Hepatocyte (in vitro differentiated cells): ENCODE results near the gene KCNJ5. TPM values are rescaled to one million over a fixed set of nuclear protein-coding genes. Genes with fewer than 3 reads are reported as not detected.

Source experiments
- DNase-seq: peaks from one replicate; pipeline ENCODE4 v3.0.0-alpha.2; 2016; ENCODE audit warnings: low spot score
- H2AFZ ChIP-seq: fragments of 200-600 bp; sonication (generic); 2 replicates; pipeline ENCODE4 v1.6.0; 2016; ENCODE audit warnings: antibody characterized with exemption, mild to moderate bottlenecking
- H3K27ac ChIP-seq: fragments of 200-600 bp; sonication (generic); 2 replicates; pipeline ENCODE4 v1.5.1; 2016; ENCODE audit warnings: mild to moderate bottlenecking
- H3K27me3 ChIP-seq: fragments of 200-600 bp; sonication (generic); 2 replicates; pipeline ENCODE4 v1.6.1; 2016
- H3K36me3 ChIP-seq: fragments of 200-600 bp; sonication (generic); replicated peaks from 2 replicates; pipeline ENCODE4 v1.5.1; 2016; ENCODE audit warnings: low read depth; ENCODE audit not compliant: insufficient read depth
- H3K4me1 ChIP-seq: fragments of 200-600 bp; sonication (generic); 2 replicates; pipeline ENCODE4 v1.5.1; 2016; ENCODE audit warnings: mild to moderate bottlenecking, moderate library complexity; ENCODE audit not compliant: insufficient read depth
- H3K4me2 ChIP-seq: fragments of 200-600 bp; sonication (generic); 2 replicates; pipeline ENCODE4 v1.6.0; 2016
- H3K4me3 ChIP-seq: fragments of 200-600 bp; sonication (generic); 2 replicates; pipeline ENCODE4 v1.5.1; 2016; ENCODE audit warnings: mild to moderate bottlenecking
- H3K79me2 ChIP-seq: fragments of 200-600 bp; sonication (generic); 2 replicates; pipeline ENCODE4 v1.6.0; 2017; ENCODE audit warnings: mild to moderate bottlenecking
- H3K9me2 ChIP-seq: fragments of 200-600 bp; sonication (generic); replicated peaks from 2 replicates; pipeline ENCODE4 v1.6.0; 2017; ENCODE audit warnings: mild to moderate bottlenecking; ENCODE audit not compliant: insufficient read depth
- H3K9me3 ChIP-seq: fragments of 200-600 bp; sonication (generic); 2 replicates; pipeline ENCODE4 v1.5.1; 2016; ENCODE audit warnings: low read depth, mild to moderate bottlenecking
- H4K20me1 ChIP-seq: fragments of 200-600 bp; sonication (generic); 2 replicates; pipeline ENCODE4 v1.6.0; 2016; ENCODE audit warnings: mild to moderate bottlenecking; ENCODE audit not compliant: insufficient read depth, poor library complexity, severe bottlenecking
- CTCF ChIP-seq: fragments of 200-600 bp; sonication (generic); IDR thresholded peaks from 2 replicates; pipeline ENCODE4 v1.5.1; 2016; ENCODE audit warnings: antibody characterized with exemption, mild to moderate bottlenecking; ENCODE audit not compliant: poor library complexity
- EZH2 ChIP-seq: fragments of 200-600 bp; sonication (generic); IDR thresholded peaks from 2 replicates; pipeline ENCODE4 v1.6.1; 2016; ENCODE audit warnings: antibody characterized with exemption, mild to moderate bottlenecking, borderline replicate concordance
- EZH2phosphoT487 ChIP-seq: fragments of 200-600 bp; sonication (generic); IDR thresholded peaks from one replicate; pipeline ENCODE4 v1.6.1; 2018; ENCODE audit warnings: antibody characterized with exemption, mild to moderate bottlenecking, low read depth, moderate library complexity; ENCODE audit not compliant: unreplicated experiment, severe bottlenecking
- WGBS: methylation state at CpG from one replicate; pipeline ENCODE4 v1.1.6; 2016; ENCODE audit warnings: low lambda C conversion rate; ENCODE audit errors: missing lambda C conversion rate; 5-methylcytosine and 5-hydroxymethylcytosine counted together
- polyA plus RNA-seq: library from polyadenylated mRNA; unstranded; fragments of >200 nt; fragmentation: Nextera tagmentation; extraction: Ambion mirVana; gene quantifications from 2 replicates; pipeline ENCODE4 v1.2.1, GENCODE V29; 2016
- total RNA-seq: library from RNA; depleted of rRNA; stranded (reverse); fragments of >200 nt; gene quantifications from 2 replicates; pipeline ENCODE4 v1.2.3, GENCODE V29; 2014

Gene KCNJ5
- total and polyA plus RNA-seq, 2 experiments from 2014 or later = 1.00 to 1.2 TPM

GRCh38 chr11:128882451-128882850 is 8.7 kb upstream of the KCNJ5 start:
- no peak overlapping the region for H3K4me2 ChIP-seq
- WGBS = 75% methylated on average over 5 of the region's 5 CpGs
- H2AFZ ChIP-seq = no peak overlapping the region
- no peaks in the 10 kb centered on the region for H3K9me3 ChIP-seq
- DNase-seq = no peak
- no peak overlapping the region for H3K4me3 ChIP-seq
- H3K36me3 ChIP-seq = no peaks in the 10 kb centered on the region
- H3K27ac ChIP-seq = no peak overlapping the region
- no peaks in the 10 kb centered on the region for H4K20me1 ChIP-seq
- TF ChIP-seq CTCF (no peak), EZH2phosphoT487 (no peak), EZH2 (no peak)
- no peaks in the 10 kb centered on the region for H3K4me1 ChIP-seq
- no peaks in the 10 kb centered on the region for H3K9me2 ChIP-seq
- no peaks in the 10 kb centered on the region for H3K79me2 ChIP-seq
- H3K27me3 ChIP-seq = peaks cover 16% of the 10 kb centered on the region

GRCh38 chr11:128884054-128884453 is 7.1 kb upstream of the KCNJ5 start:
- Histone ChIP-seq H3K4me3 (no peak overlapping the region), H3K36me3 (no peaks in the 10 kb centered on the region), H3K9me3 (no peaks in the 10 kb centered on the region), H3K4me1 (no peaks in the 10 kb centered on the region), H3K79me2 (no peaks in the 10 kb centered on the region), H4K20me1 (no peaks in the 10 kb centered on the region), H3K27ac (no peak overlapping the region), H3K9me2 (no peaks in the 10 kb centered on the region), H2AFZ (no peak overlapping the region), H3K4me2 (no peak overlapping the region), H3K27me3 (peaks cover 30% of the 10 kb centered on the region)
- DNase-seq = no peak
- WGBS = 68% methylated on average over 4 of the region's 4 CpGs
- TF ChIP-seq CTCF = no peak
- no peak for TF ChIP-seq EZH2
- no peak for TF ChIP-seq EZH2phosphoT487

- no peak overlapping the region for H3K4me2 ChIP-seq
- H3K9me2 ChIP-seq = no peaks in the 10 kb centered on the region
- no peaks in the 10 kb centered on the region for H3K4me1 ChIP-seq
- peaks cover 38% of the 10 kb centered on the region for H3K27me3 ChIP-seq
- no peak overlapping the region for H3K4me3 ChIP-seq
- no peaks in the 10 kb centered on the region for H3K9me3 ChIP-seq
- H3K79me2 ChIP-seq = no peaks in the 10 kb centered on the region
- no peak for TF ChIP-seq EZH2
- peak; percentile 90 for TF ChIP-seq CTCF
- no peaks in the 10 kb centered on the region for H3K36me3 ChIP-seq
- peak; percentile 84 for DNase-seq
- no peak overlapping the region for H2AFZ ChIP-seq
- H4K20me1 ChIP-seq = no peaks in the 10 kb centered on the region
- no peak overlapping the region for H3K27ac ChIP-seq
- WGBS = 27% methylated on average over 12 of the region's 12 CpGs
Observed at GRCh38 chr11:128884703-128885338, 6.3 kb upstream of the KCNJ5 start.
